IMR-90 (cell line): ENCODE results near the gene CAGE1. TPM values are rescaled to one million over a fixed set of nuclear protein-coding genes. Genes with fewer than 3 reads are reported as not detected.

ENCODE experiments used
- ATAC-seq: fragments of 200-7000 bp; cut with Tn5 transposase; 2 replicates; pipeline ENCODE4 v1.9.1; 2020; ENCODE audit warnings: low read depth, mild to moderate bottlenecking, moderate library complexity
- BruUV-seq: library from RNA; stranded (reverse); fragments of 400-500 nt; replicated peaks from 2 replicates; lab custom pipeline; 2021; lab: Mats Ljungman, UMichigan
- CTCF ChIA-PET: fragments of 300-600 bp; formaldehyde crosslinking; extraction: SDS; loops from one replicate; lab custom pipeline; 2021; ENCODE audit warnings: antibody characterized with exemption; lab: Yijun Ruan, JAX
- POLR2A ChIA-PET: fragments of 300-600 bp; sonication (Branson Sonifier 250); formaldehyde crosslinking; loops from one replicate; lab custom pipeline; 2022; ENCODE audit warnings: antibody characterized with exemption; ENCODE audit not compliant: unreplicated experiment; lab: Charles Lee
- DNase-seq: peaks from one replicate; pipeline ENCODE4 v3.0.0; 2013
- H2AFZ ChIP-seq: replicated peaks from 2 replicates; pipeline ENCODE3; 2013; ENCODE audit warnings: low read length, mild to moderate bottlenecking; ENCODE audit not compliant: poor library complexity
- H2AK5ac ChIP-seq: 2 replicates; pipeline ENCODE4 v1.6.1; 2013; ENCODE audit warnings: low read depth, low read length, inconsistent platforms
- H2AK9ac ChIP-seq: replicated peaks from 2 replicates; pipeline ENCODE3; 2013; ENCODE audit warnings: mild to moderate bottlenecking, low read depth, low read length, moderate library complexity; ENCODE audit not compliant: poor library complexity
- H2BK120ac ChIP-seq: 2 replicates; pipeline ENCODE4 v1.6.1; 2013; ENCODE audit warnings: low read depth, low read length, inconsistent platforms
- H2BK15ac ChIP-seq: 3 replicates; pipeline ENCODE4 v1.6.1; 2013; ENCODE audit warnings: low read depth, low read length, inconsistent platforms
- H2BK20ac ChIP-seq: 2 replicates; pipeline ENCODE4 v1.6.1; 2013; ENCODE audit warnings: low read depth, mild to moderate bottlenecking, inconsistent platforms, low read length, moderate library complexity
- H2BK5ac ChIP-seq: 2 replicates; pipeline ENCODE4 v1.6.1; 2013; ENCODE audit warnings: mild to moderate bottlenecking, low read depth, low read length, inconsistent platforms; ENCODE audit not compliant: poor library complexity, severe bottlenecking
- H3K14ac ChIP-seq: replicated peaks from 2 replicates; pipeline ENCODE4 v1.6.1; 2013; ENCODE audit warnings: low read depth, low read length, inconsistent platforms
- H3K18ac ChIP-seq: 2 replicates; pipeline ENCODE4 v1.6.1; 2013; ENCODE audit warnings: low read depth, low read length, control low read depth
- H3K23ac ChIP-seq: 2 replicates; pipeline ENCODE4 v1.6.1; 2013; ENCODE audit warnings: low read depth, low read length, inconsistent platforms
- H3K27ac ChIP-seq: 2 replicates; pipeline ENCODE4 v1.5.1; 2013; ENCODE audit warnings: mild to moderate bottlenecking, control low read depth, low read length; ENCODE audit not compliant: insufficient read depth
- H3K27me3 ChIP-seq: 2 replicates; pipeline ENCODE4 v1.6.1; 2013; ENCODE audit warnings: low read length; ENCODE audit not compliant: control insufficient read depth, insufficient read depth
- H3K36me3 ChIP-seq: 2 replicates; pipeline ENCODE4 v1.6.1; 2013; ENCODE audit warnings: low read length, mixed read lengths; ENCODE audit not compliant: control insufficient read depth, insufficient read depth
- H3K4ac ChIP-seq: 2 replicates; pipeline ENCODE4 v1.6.1; 2013; ENCODE audit warnings: low read depth, low read length, inconsistent platforms
- H3K4me1 ChIP-seq: 2 replicates; pipeline ENCODE4 v1.6.1; 2013; ENCODE audit warnings: low read length, mixed read lengths; ENCODE audit not compliant: control insufficient read depth, insufficient read depth
- H3K4me2 ChIP-seq: 2 replicates; pipeline ENCODE4 v1.6.1; 2013; ENCODE audit warnings: low read depth, mild to moderate bottlenecking, control low read depth, low read length, moderate library complexity
- H3K4me3 ChIP-seq: 2 replicates; pipeline ENCODE4 v1.5.1; 2013; ENCODE audit warnings: low read depth, mild to moderate bottlenecking, control low read depth, low read length, moderate library complexity; ENCODE audit not compliant: insufficient read depth
- H3K56ac ChIP-seq: 2 replicates; pipeline ENCODE4 v1.6.1; 2013; ENCODE audit warnings: low read length, inconsistent platforms; ENCODE audit not compliant: insufficient read depth; ENCODE audit errors: extremely low read depth
- H3K79me1 ChIP-seq, 2 experiments: 2 replicates each; pipeline ENCODE4 v1.6.1; 2013; ENCODE audit warnings: low read length in 2 of 2, inconsistent platforms in 1 of 2, low read depth in 1 of 2
- H3K9ac ChIP-seq: 2 replicates; pipeline ENCODE4 v1.6.1; 2013; ENCODE audit warnings: low read depth, low read length, control low read depth
- H3K9me1 ChIP-seq: 2 replicates; pipeline ENCODE4 v1.6.1; 2013; ENCODE audit warnings: low read length, inconsistent platforms; ENCODE audit not compliant: insufficient read depth
- H3K9me3 ChIP-seq: 2 replicates; pipeline ENCODE4 v1.6.1; 2013; ENCODE audit warnings: low read length; ENCODE audit not compliant: control insufficient read depth, insufficient read depth
- H4K20me1 ChIP-seq: 2 replicates; pipeline ENCODE4 v1.6.1; 2013; ENCODE audit warnings: low read length, inconsistent platforms; ENCODE audit not compliant: insufficient read depth
- H4K5ac ChIP-seq: 2 replicates; pipeline ENCODE4 v1.6.1; 2013; ENCODE audit warnings: mild to moderate bottlenecking, low read depth, low read length, control low read depth
- H4K8ac ChIP-seq, 2 experiments: 2 replicates each; pipeline ENCODE4 v1.6.1; 2013; ENCODE audit warnings: low read depth in 2 of 2, low read length in 2 of 2, control low read depth in 1 of 2, inconsistent platforms in 1 of 2
- H4K91ac ChIP-seq: 2 replicates; pipeline ENCODE4 v1.6.1; 2013; ENCODE audit warnings: low read depth, low read length, inconsistent platforms; ENCODE audit not compliant: insufficient read depth
- BHLHE40 ChIP-seq: fragments of 150-350 bp; IDR thresholded peaks from 2 replicates; pipeline ENCODE4 v1.6.1; 2016; ENCODE audit warnings: mild to moderate bottlenecking, low read depth, low read length
- CEBPB ChIP-seq: IDR thresholded peaks from 2 replicates; pipeline ENCODE4 v1.6.1; 2012; ENCODE audit warnings: low read depth, low read length, improper control_type of control experiment
- CTCF ChIP-seq: conservative IDR thresholded peaks from 2 replicates; pipeline ENCODE4 v1.5.1; 2012; ENCODE audit warnings: mild to moderate bottlenecking, low read depth, low read length, improper control_type of control experiment
- MAFK ChIP-seq: IDR thresholded peaks from 2 replicates; pipeline ENCODE4 v1.6.1; 2012; ENCODE audit warnings: low read depth, low read length, improper control_type of control experiment
- POLR2A ChIP-seq: IDR thresholded peaks from 2 replicates; pipeline ENCODE4 v1.6.1; 2012; ENCODE audit warnings: mild to moderate bottlenecking, low read depth, low read length
- SMC3 ChIP-seq: fragments of 150-350 bp; IDR thresholded peaks from 2 replicates; pipeline ENCODE4 v1.6.1; 2016; ENCODE audit warnings: low read depth, mild to moderate bottlenecking, antibody characterized with exemption, low read length, moderate library complexity
- USF2 ChIP-seq: fragments of 150-350 bp; IDR thresholded peaks from 2 replicates; pipeline ENCODE4 v1.6.1; 2017; ENCODE audit warnings: mild to moderate bottlenecking, antibody characterized with exemption, low read length, low read depth
- WGBS, 2 experiments: methylation state at CpG; one replicate each; pipeline versions ENCODE4 v1.1.5 to v1.1.7; 2013; ENCODE audit warnings: missing lambda C conversion rate in 2 of 2; ENCODE audit not compliant: insufficient read length in 1 of 2; ENCODE audit errors: extremely low coverage in 2 of 2; 5-methylcytosine and 5-hydroxymethylcytosine counted together
- dilution Hi-C: fragments of 300-500 bp; cut with HindIII; formaldehyde crosslinking; loops from one replicate; pipeline ENCODE4 v1.14.3; 2018; ENCODE audit warnings: low sequenced_read_pairs; ENCODE audit not compliant: unreplicated experiment
- in situ Hi-C: fragments of 300-500 bp; cut with MboI; formaldehyde crosslinking; loops from 3 replicates; pipeline ENCODE4 v1.14.3; 2019; ENCODE audit warnings: low sequenced_read_pairs, inconsistent platforms, mixed read lengths
- intact Hi-C: fragments of 100-400 bp; cut with micrococcal nuclease; formaldehyde crosslinking; loops from 2 replicates; pipeline ENCODE4 v1.10.0; 2022
- polyA plus RNA-seq, 3 experiments: library from polyadenylated mRNA; depleted of rRNA; stranded (reverse); fragments of >200 nt; gene quantifications; 2 replicates each; pipeline ENCODE4 v1.2.3, GENCODE V29; 2012; ENCODE audit warnings: low replicate concordance in 1 of 3
- total RNA-seq: library from RNA; depleted of rRNA; stranded (reverse); fragments of >200 nt; gene quantifications from 2 replicates; pipeline ENCODE4 v1.2.3, GENCODE V29; 2012

Gene CAGE1
- total and polyA plus RNA-seq, 2 of the 4 experiments (the other 2 are of a cell fraction), result not detected

GRCh38 chr6:7401075-7401474 lies 11.5 kb upstream of the CAGE1 start:
- TF ChIP-seq CEBPB (no peak), USF2 (no peak), SMC3 (no peak), MAFK (no peak), BHLHE40 (no peak), POLR2A (no peak), CTCF (no peak)
- H3K9ac ChIP-seq, result no peak overlapping the region
- H2BK120ac ChIP-seq, result no peak overlapping the region
- no peak overlapping the region for H3K4me2 ChIP-seq
- peaks cover 23% of the 10 kb centered on the region for H3K36me3 ChIP-seq
- no peak overlapping the region for H4K91ac ChIP-seq
- ChIA-PET POLR2A (no interaction called here), CTCF (interaction anchor here (0.7 to 0.8 kb wide), 3 partner anchors 8 to 247 kb away, joined by 3 to 5 read pairs (median 3); no protein-coding TSS in a partner anchor)
- no peak overlapping the region for H3K56ac ChIP-seq
- no peak overlapping the region for H3K14ac ChIP-seq
- no CpG with 5 or more reads among the region's 3 CpGs for WGBS, 2 experiments
- no peaks in the 10 kb centered on the region for H3K4me1 ChIP-seq
- H2BK15ac ChIP-seq, result no peak overlapping the region
- H3K27ac ChIP-seq, result no peak overlapping the region
- H2BK5ac ChIP-seq, result no peak overlapping the region
- H3K27me3 ChIP-seq, result no peaks in the 10 kb centered on the region
- H3K23ac ChIP-seq, result no peak overlapping the region
- H2BK20ac ChIP-seq, result no peak overlapping the region
- ATAC-seq (no peak), DNase-seq (peak; percentile 25)
- H3K79me1 ChIP-seq, result peaks cover 3% of the 10 kb centered on the region in 2 experiments; a peak in 2 of 4 replicates
- no peaks in the 10 kb centered on the region for H4K20me1 ChIP-seq
- H3K4me3 ChIP-seq, result no peak overlapping the region
- H2AK5ac ChIP-seq, result no peak overlapping the region
- dilution Hi-C loops (no loop called here), intact Hi-C loops (no loop called here), in situ Hi-C loops (loop anchor here (10.0 kb wide), 2 partner anchors 116 to 184 kb away; no protein-coding TSS in a partner anchor)
- no peak overlapping the region for H4K5ac ChIP-seq
- no peak overlapping the region for H2AFZ ChIP-seq
- no TSS peak for BruUV-seq
- H3K9me1 ChIP-seq, result no peaks in the 10 kb centered on the region
- H2AK9ac ChIP-seq, result no peak overlapping the region
- no peak overlapping the region for H4K8ac ChIP-seq
- no peak overlapping the region for H3K4ac ChIP-seq
- no peak overlapping the region for H3K18ac ChIP-seq
- no peaks in the 10 kb centered on the region for H3K9me3 ChIP-seq
